Neuronal stem cell (in vitro differentiated cells): ENCODE results near the gene ADM2.

ENCODE experiments used
- DNase-seq: peaks from one replicate; pipeline ENCODE4 v3.0.0-alpha.2; 2013; ENCODE audit warnings: low spot score
- H2AFZ ChIP-seq: one replicate; pipeline ENCODE4 v1.6.1; 2013; ENCODE audit warnings: mild to moderate bottlenecking, low read length, inconsistent platforms
- H2AK5ac ChIP-seq: 2 replicates; pipeline ENCODE4 v1.6.1; 2013; ENCODE audit warnings: low read depth, mild to moderate bottlenecking, inconsistent platforms, low read length, moderate library complexity, mixed read lengths
- H2BK120ac ChIP-seq: 2 replicates; pipeline ENCODE4 v1.6.1; 2013; ENCODE audit warnings: low read depth, mild to moderate bottlenecking, inconsistent platforms, low read length, moderate library complexity, mixed read lengths
- H2BK12ac ChIP-seq: one replicate; pipeline ENCODE4 v1.6.1; 2013; ENCODE audit warnings: low read length, inconsistent platforms
- H2BK15ac ChIP-seq: 2 replicates; pipeline ENCODE4 v1.6.1; 2013; ENCODE audit warnings: mild to moderate bottlenecking, low read length, inconsistent platforms, mixed read lengths
- H2BK5ac ChIP-seq: one replicate; pipeline ENCODE4 v1.6.1; 2013; ENCODE audit warnings: inconsistent platforms, mild to moderate bottlenecking, low read length, moderate library complexity
- H3K14ac ChIP-seq: one replicate; pipeline ENCODE4 v1.6.1; 2013; ENCODE audit warnings: low read length, inconsistent platforms
- H3K18ac ChIP-seq: 2 replicates; pipeline ENCODE4 v1.6.1; 2013; ENCODE audit warnings: low read length, inconsistent platforms
- H3K23ac ChIP-seq: 2 replicates; pipeline ENCODE4 v1.6.1; 2013; ENCODE audit warnings: low read depth, mild to moderate bottlenecking, mixed read lengths, low read length, inconsistent platforms; ENCODE audit not compliant: poor library complexity
- H3K27ac ChIP-seq: replicated peaks from 3 replicates; pipeline ENCODE4 v1.5.1; 2013; ENCODE audit warnings: low read length, inconsistent platforms
- H3K27me3 ChIP-seq, 3 experiments: 2 replicates each; pipeline ENCODE4 v1.6.1; 2013; ENCODE audit warnings: low read length in 3 of 3, mild to moderate bottlenecking in 2 of 3, inconsistent platforms in 1 of 3, low read depth in 1 of 3, mixed read lengths in 1 of 3, moderate library complexity in 1 of 3; ENCODE audit not compliant: control insufficient read depth in 3 of 3, insufficient read depth in 3 of 3
- H3K36me3 ChIP-seq, 2 donors: replicated peaks in 1 of 2; 2 replicates each; pipeline ENCODE4 v1.6.1; 2013; ENCODE audit warnings: low read length in 2 of 2; ENCODE audit not compliant: control insufficient read depth in 2 of 2, insufficient read depth in 2 of 2
- H3K4ac ChIP-seq: 2 replicates; pipeline ENCODE4 v1.6.1; 2013; ENCODE audit warnings: inconsistent platforms, mild to moderate bottlenecking, low read length, moderate library complexity
- H3K4me1 ChIP-seq, 2 donors: 1 replicate in 1 of 2; 2 replicates in 1 of 2; pipeline ENCODE4 v1.6.1; 2013; ENCODE audit warnings: low read length in 2 of 2, low read depth in 1 of 2; ENCODE audit not compliant: control insufficient read depth in 2 of 2, insufficient read depth in 1 of 2
- H3K4me2 ChIP-seq: one replicate; pipeline ENCODE4 v1.6.1; 2013; ENCODE audit warnings: mild to moderate bottlenecking, low read length, inconsistent platforms; ENCODE audit not compliant: insufficient read depth, poor library complexity, severe bottlenecking
- H3K4me3 ChIP-seq, 2 donors: 2 replicates each; pipeline ENCODE4 v1.5.1; 2013; ENCODE audit warnings: low read length in 2 of 2, mild to moderate bottlenecking in 2 of 2, inconsistent platforms in 1 of 2, moderate library complexity in 1 of 2
- H3K79me1 ChIP-seq: one replicate; pipeline ENCODE4 v1.6.1; 2013; ENCODE audit warnings: low read depth, mild to moderate bottlenecking, inconsistent platforms, low read length, moderate library complexity
- H3K9ac ChIP-seq: one replicate; pipeline ENCODE4 v1.6.1; 2013; ENCODE audit warnings: mild to moderate bottlenecking, low read depth, low read length, inconsistent platforms; ENCODE audit not compliant: poor library complexity
- H3K9me3 ChIP-seq, 2 donors: replicated peaks in 1 of 2; 2 replicates each; pipeline versions ENCODE3 to v1.6.1; 2013; ENCODE audit warnings: low read length in 2 of 2, mild to moderate bottlenecking in 2 of 2, inconsistent platforms in 1 of 2, low read depth in 1 of 2, mixed read lengths in 1 of 2, moderate library complexity in 1 of 2; ENCODE audit not compliant: control insufficient read depth in 2 of 2, insufficient read depth in 1 of 2
- H4K8ac ChIP-seq: one replicate; pipeline ENCODE4 v1.6.1; 2013; ENCODE audit warnings: low read depth, mild to moderate bottlenecking, inconsistent platforms, low read length, moderate library complexity
- H4K91ac ChIP-seq: one replicate; pipeline ENCODE4 v1.6.1; 2013; ENCODE audit warnings: low read length, low read depth, mild to moderate bottlenecking, inconsistent platforms; ENCODE audit not compliant: poor library complexity
- WGBS, 2 donors: extraction: QIAGEN DNeasy Blood & Tissue Kit; methylation state at CpG; one replicate each; pipeline ENCODE4 v1.1.7; 2013; ENCODE audit warnings: missing lambda C conversion rate in 2 of 2, mixed read lengths in 1 of 2; ENCODE audit not compliant: insufficient read length in 2 of 2, insufficient replicate concordance in 1 of 2; ENCODE audit errors: extremely low coverage in 2 of 2; 5-methylcytosine and 5-hydroxymethylcytosine counted together

The ADM2 gene

GRCh38 chr22:50437511-50438304 is 43.6 kb upstream of the ADM2 start:
- H4K91ac ChIP-seq, result no peak overlapping the region
- no peaks in the 10 kb centered on the region for H3K79me1 ChIP-seq
- H3K4ac ChIP-seq, result no peak overlapping the region
- no CpG with 5 or more reads among the region's 36 CpGs for WGBS, 2 donors
- H3K4me1 ChIP-seq, result no peaks in the 10 kb centered on the region
- H4K8ac ChIP-seq, result no peak overlapping the region
- no peak overlapping the region for H2AK5ac ChIP-seq
- no peak overlapping the region for H3K27ac ChIP-seq
- H3K36me3 ChIP-seq, result peaks cover 39 to 77% of the 10 kb centered on the region in 2 donors
- no peak overlapping the region for H2BK12ac ChIP-seq
- peak overlapping the region; percentile 70 for H3K9ac ChIP-seq
- H2BK120ac ChIP-seq, result no peak overlapping the region
- H2AFZ ChIP-seq, result no peak overlapping the region
- H3K23ac ChIP-seq, result no peak overlapping the region
- no peak for DNase-seq
- no peaks in the 10 kb centered on the region for H3K9me3 ChIP-seq
- peak overlapping the region; percentile 29 for H2BK5ac ChIP-seq
- H3K14ac ChIP-seq, result no peak overlapping the region
- no peaks in the 10 kb centered on the region for H3K27me3 ChIP-seq
- H3K4me3 ChIP-seq, result no peak overlapping the region
- H3K18ac ChIP-seq, result no peak overlapping the region
- no peak overlapping the region for H2BK15ac ChIP-seq
- no peak overlapping the region for H3K4me2 ChIP-seq

GRCh38 chr22:50438305-50439275 is 42.8 kb upstream of the ADM2 start:
- Histone ChIP-seq H2BK120ac (no peak overlapping the region), H3K4me3 (no peak overlapping the region), H3K27ac (no peak overlapping the region), H3K36me3 (peaks cover 37 to 81% of the 10 kb centered on the region in 2 donors), H3K9ac (no peak overlapping the region), H3K9me3 (no peaks in the 10 kb centered on the region), H2BK12ac (no peak overlapping the region), H3K4me2 (no peak overlapping the region), H2AK5ac (no peak overlapping the region), H4K91ac (no peak overlapping the region), H2AFZ (no peak overlapping the region), H3K4me1 (no peaks in the 10 kb centered on the region), H2BK5ac (peak overlapping the region; percentile 29), H3K14ac (no peak overlapping the region), H3K79me1 (no peaks in the 10 kb centered on the region), H3K27me3 (no peaks in the 10 kb centered on the region), H3K4ac (no peak overlapping the region), H3K23ac (peak overlapping the region; percentile 43), H4K8ac (no peak overlapping the region), H3K18ac (peak overlapping the region; percentile 64), H2BK15ac (no peak overlapping the region)
- DNase-seq, result no peak
- no CpG with 5 or more reads among the region's 34 CpGs for WGBS, 2 donors

- H3K4me1 ChIP-seq, result no peaks in the 10 kb centered on the region
- no peak overlapping the region for H2BK15ac ChIP-seq
- no peak overlapping the region for H3K4ac ChIP-seq
- H4K8ac ChIP-seq, result no peak overlapping the region
- H3K23ac ChIP-seq, result peak overlapping the region; percentile 43
- no peak overlapping the region for H3K18ac ChIP-seq
- peak overlapping the region; percentile 85 for H4K91ac ChIP-seq
- no peaks in the 10 kb centered on the region for H3K9me3 ChIP-seq
- no peak overlapping the region for H2BK12ac ChIP-seq
- no peak overlapping the region for H3K4me2 ChIP-seq
- H3K36me3 ChIP-seq, result peaks cover 37 to 86% of the 10 kb centered on the region in 2 donors
- H3K9ac ChIP-seq, result peak overlapping the region; percentile 0
- no peak overlapping the region for H2AFZ ChIP-seq
- peaks cover 3% of the 10 kb centered on the region for H3K79me1 ChIP-seq
- peak overlapping the region; percentile 53 for H2BK5ac ChIP-seq
- H2BK120ac ChIP-seq, result no peak overlapping the region
- no peak overlapping the region for H3K4me3 ChIP-seq
- no peaks in the 10 kb centered on the region for H3K27me3 ChIP-seq
- no peak overlapping the region for H3K14ac ChIP-seq
- no peak for DNase-seq
- no peak overlapping the region for H2AK5ac ChIP-seq
- H3K27ac ChIP-seq, result no peak overlapping the region
- WGBS, 2 donors, result no CpG with 5 or more reads among the region's 17 CpGs
These were observed 42.0 kb upstream of the ADM2 start for GRCh38 chr22:50439314-50439870.
